ENCODE data around the gene TTC28. TPM values are rescaled to one million over a fixed set of nuclear protein-coding genes. Genes with fewer than 3 reads are reported as not detected.

TTC28 gene
- total and polyA plus RNA-seq, 12 donors, result 2.1 to 27.7 (median 20.4) TPM

GRCh38 chr22:28454431-28455064, 225.1 kb downstream of the TTC28 start:
- WGBS, 2 donors, result 75 to 77% methylated on average over 1 of the region's 1 CpG
- Histone ChIP-seq H3K27ac (no peak overlapping the region), H3K9me3 (peaks cover 0 to 11% (median 0%) of the 10 kb centered on the region in 11 donors)

GRCh38 chr22:28450109-28450508, 229.5 kb downstream of the TTC28 start:
- 86 to 89% methylated on average over 1 of the region's 1 CpG for WGBS, 2 donors
- DNase-seq, result no peak
- peaks cover 0 to 11% (median 0%) of the 10 kb centered on the region in 11 donors for H3K9me3 ChIP-seq
- H3K27ac ChIP-seq, result no peak overlapping the region
- H3K36me3 ChIP-seq, result no peaks in the 10 kb centered on the region
- intact Hi-C loops (cut with DNase I), result loop anchor here in 1 of 10 donors (10.0 kb wide), 1 partner anchor 135 kb away; no protein-coding TSS in a partner anchor
- no peaks in the 10 kb centered on the region for H3K4me1 ChIP-seq
- ATAC-seq, result no peak
- TF ChIP-seq CTCF (IDR thresholded peaks at IDR 0.05), result no peak
- H3K27me3 ChIP-seq, result no peaks in the 10 kb centered on the region
- no peak overlapping the region for H3K4me3 ChIP-seq

More at GRCh38 chr22:28454431-28455064, 225.1 kb downstream of the TTC28 start:
- H3K27me3 ChIP-seq, result no peaks in the 10 kb centered on the region
- ATAC-seq, result no peak
- DNase-seq, result no peak
- no peaks in the 10 kb centered on the region for H3K4me1 ChIP-seq
- no peak overlapping the region for H3K4me3 ChIP-seq
- no peak for TF ChIP-seq CTCF (IDR thresholded peaks at IDR 0.05)
- H3K36me3 ChIP-seq, result no peaks in the 10 kb centered on the region
- intact Hi-C loops (cut with DNase I), result loop anchor here in 1 of 10 donors (10.0 kb wide), 1 partner anchor 130 kb away; no protein-coding TSS in a partner anchor

GRCh38 chr22:28449041-28449440, 230.6 kb downstream of the TTC28 start:
- no peak for TF ChIP-seq CTCF (IDR thresholded peaks at IDR 0.05)
- peaks cover 0 to 9% (median 0%) of the 10 kb centered on the region in 9 donors for H3K4me1 ChIP-seq
- H3K36me3 ChIP-seq, result no peaks in the 10 kb centered on the region
- H3K9me3 ChIP-seq, result peaks cover 0 to 11% (median 0%) of the 10 kb centered on the region in 11 donors
- ATAC-seq, result no peak
- no peaks in the 10 kb centered on the region for H3K27me3 ChIP-seq
- no peak overlapping the region for H3K4me3 ChIP-seq
- H3K27ac ChIP-seq, result no peak overlapping the region
- DNase-seq, result no peak
- intact Hi-C loops (cut with DNase I), result loop anchor here in 7 of 10 donors (5.0 to 10.0 kb wide), 6 partner anchors 136 to 424 kb away; no protein-coding TSS in a partner anchor
- WGBS, 2 donors, result 74 to 82% methylated on average over 1 of the region's 1 CpG

GRCh38 chr22:28448625-28449024, 231.0 kb downstream of the TTC28 start:
- H3K36me3 ChIP-seq, result no peaks in the 10 kb centered on the region
- H3K4me1 ChIP-seq, result peaks cover 0 to 13% (median 3%) of the 10 kb centered on the region in 9 donors
- TF ChIP-seq CTCF (IDR thresholded peaks at IDR 0.05), result no peak
- H3K4me3 ChIP-seq, result no peak overlapping the region
- H3K9me3 ChIP-seq, result peaks cover 0 to 11% (median 0%) of the 10 kb centered on the region in 11 donors
- H3K27ac ChIP-seq, result no peak overlapping the region
- H3K27me3 ChIP-seq, result no peaks in the 10 kb centered on the region
- intact Hi-C loops (cut with DNase I), result loop anchor here in 7 of 10 donors (5.0 to 10.0 kb wide), 6 partner anchors 136 to 424 kb away; no protein-coding TSS in a partner anchor
- 97 to 98% methylated on average over 1 of the region's 1 CpG for WGBS, 2 donors
- DNase-seq (no peak), ATAC-seq (no peak)
